Common myeloid progenitor, CD34-positive (primary cell): ENCODE data around the gene TUSC2.

Experiments
- CTCF ChIA-PET: fragments of 350-600 bp; sonication (Branson Sonifier 250); formaldehyde crosslinking; loops from one replicate; lab custom pipeline; 2021; ENCODE audit warnings: antibody characterized with exemption; lab: Charles Lee
- POLR2A ChIA-PET: fragments of 350-600 bp; sonication (Branson Sonifier 250); formaldehyde crosslinking; loops from one replicate; lab custom pipeline; 2021; ENCODE audit warnings: antibody characterized with exemption; lab: Charles Lee
- DNase-seq, 3 donors: peaks; one replicate each; pipeline versions ENCODE4 v3.0.0 to v3.0.0-alpha.2; 2013
- H3K27ac ChIP-seq, 2 experiments: 1 replicate in 1 of 2; 2 replicates in 1 of 2; pipeline ENCODE4 v1.7.0; 2013; ENCODE audit warnings: inconsistent platforms in 2 of 2, low read length in 2 of 2, mild to moderate bottlenecking in 2 of 2, low read depth in 1 of 2, moderate library complexity in 1 of 2; ENCODE audit not compliant: severe bottlenecking in 2 of 2, insufficient read depth in 1 of 2, poor library complexity in 1 of 2
- H3K27me3 ChIP-seq, 5 experiments: replicated peaks in 2 of 5; 1 replicate in 3 of 5; 2 replicates in 2 of 5; pipeline versions ENCODE4 v1.6.1 to v1.7.0; 2013; ENCODE audit warnings: low read length in 4 of 5, mild to moderate bottlenecking in 2 of 5, moderate library complexity in 2 of 5, inconsistent platforms in 1 of 5; ENCODE audit not compliant: insufficient read depth in 5 of 5, control insufficient read depth in 4 of 5
- H3K36me3 ChIP-seq, 4 experiments: 1 replicate in 2 of 4; 2 replicates in 2 of 4; pipeline versions ENCODE4 v1.6.1 to v1.7.0; 2013; ENCODE audit warnings: low read length in 3 of 4, control low read depth in 1 of 4, mild to moderate bottlenecking in 1 of 4; ENCODE audit not compliant: control insufficient read depth in 4 of 4, insufficient read depth in 4 of 4
- H3K4me1 ChIP-seq, 4 experiments: 1 replicate in 3 of 4; 2 replicates in 1 of 4; pipeline versions ENCODE4 v1.6.1 to v1.7.1; 2013; ENCODE audit warnings: low read length in 3 of 4, mild to moderate bottlenecking in 3 of 4, control low read depth in 1 of 4, inconsistent platforms in 1 of 4, moderate library complexity in 1 of 4; ENCODE audit not compliant: control insufficient read depth in 4 of 4, insufficient read depth in 4 of 4; ENCODE audit errors: control extremely low read depth in 1 of 4
- H3K4me3 ChIP-seq, 7 experiments: 1 replicate in 4 of 7; 2 replicates in 3 of 7; pipeline versions ENCODE4 v1.5.1 to v1.7.0; 2013; ENCODE audit warnings: mild to moderate bottlenecking in 7 of 7, low read length in 6 of 7, moderate library complexity in 6 of 7, inconsistent platforms in 2 of 7, low read depth in 2 of 7, control low read depth in 1 of 7; ENCODE audit not compliant: insufficient read depth in 4 of 7, control insufficient read depth in 1 of 7; ENCODE audit errors: extremely low read depth in 1 of 7
- H3K9me3 ChIP-seq, 5 experiments: 1 replicate in 4 of 5; 2 replicates in 1 of 5; pipeline versions ENCODE4 v1.6.1 to v1.7.1; 2013; ENCODE audit warnings: low read length in 4 of 5, mild to moderate bottlenecking in 2 of 5, inconsistent platforms in 1 of 5, low read depth in 1 of 5, moderate library complexity in 1 of 5; ENCODE audit not compliant: control insufficient read depth in 4 of 5, insufficient read depth in 2 of 5; ENCODE audit errors: control extremely low read depth in 1 of 5
- WGBS: methylation state at CpG from one replicate; pipeline ENCODE4 v1.1.5; 2013; ENCODE audit not compliant: insufficient coverage; 5-methylcytosine and 5-hydroxymethylcytosine counted together

The TUSC2 gene

GRCh38 chr3:50350213-50350526 lies 22.1 kb upstream of the TUSC2 start:
- Histone ChIP-seq H3K9me3 (no peaks in the 10 kb centered on the region), H3K4me1 (peaks cover 4 to 55% (median 41%) of the 10 kb centered on the region in 4 experiments), H3K36me3 (peaks cover 7 to 49% (median 35%) of the 10 kb centered on the region in 4 experiments), H3K4me3 (peak overlapping the region in 6 of 7 experiments; percentile 51 to 87 (median 85)), H3K27me3 (no peaks in the 10 kb centered on the region), H3K27ac (peak overlapping the region; percentile 29 to 79)
- CTCF ChIA-PET: interaction anchor here (1.1 to 6.2 kb wide), 8 partner anchors 11 to 223 kb away, joined by 3 to 51 read pairs (median 6); partner anchors contain the start of gene RASSF1
- WGBS: 27% methylated on average over 4 of the region's 7 CpGs
- POLR2A ChIA-PET: interaction anchor here (1.1 to 1.5 kb wide), 3 partner anchors 9 to 15 kb away, joined by 3 to 5 read pairs (median 3); no protein-coding TSS in a partner anchor
- DNase-seq: no peak

DNA sequence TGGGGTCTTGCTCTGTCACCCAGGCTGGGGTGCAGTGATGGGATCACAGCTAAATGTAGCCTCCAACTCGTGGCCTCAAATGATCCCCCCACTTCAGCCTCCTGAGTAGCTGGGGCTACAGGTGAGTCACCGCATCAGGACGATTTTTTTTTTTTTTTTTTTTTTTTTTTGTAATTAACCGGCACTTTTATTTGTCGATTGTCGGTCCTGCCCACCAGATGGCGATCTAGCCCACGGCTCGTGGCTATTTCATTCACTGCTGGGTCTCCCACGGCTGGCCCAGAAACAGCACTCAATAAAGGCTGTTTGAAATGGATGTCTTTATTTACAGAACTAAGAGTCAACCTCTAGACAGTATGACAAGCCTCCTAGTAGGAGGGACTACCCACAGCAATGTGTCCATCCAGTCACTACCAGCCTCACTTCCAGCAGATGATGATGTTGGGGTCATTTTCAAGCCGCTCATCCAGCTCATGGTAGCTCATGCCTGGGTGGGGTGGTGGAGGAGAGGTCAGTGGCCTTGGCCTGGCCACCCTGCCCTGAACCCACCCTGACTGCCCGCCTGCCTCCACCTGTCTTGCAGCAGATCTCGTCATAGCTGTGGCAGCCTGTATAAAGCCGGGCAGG lies 19.3 kb upstream of the TUSC2 start:
- CTCF ChIA-PET: interaction anchor here (0.8 to 6.2 kb wide), 24 partner anchors 9 to 268 kb away, joined by 3 to 51 read pairs (median 6); partner anchors contain the start of gene RASSF1
- peaks cover 4 to 61% (median 49%) of the 10 kb centered on the region in 4 experiments for H3K4me1 ChIP-seq
- peak; percentile 83 to 95 (median 92) for DNase-seq
- H3K36me3 ChIP-seq: peaks cover 7 to 25% (median 15%) of the 10 kb centered on the region in 4 experiments
- POLR2A ChIA-PET: interaction anchor here (0.7 to 1.3 kb wide), 2 partner anchors 9 to 13 kb away, joined by 3 to 4 read pairs; no protein-coding TSS in a partner anchor
- H3K27me3 ChIP-seq: no peaks in the 10 kb centered on the region
- H3K27ac ChIP-seq: no peak overlapping the region
- no peaks in the 10 kb centered on the region for H3K9me3 ChIP-seq
- 80% methylated on average over 5 of the region's 14 CpGs for WGBS
- H3K4me3 ChIP-seq: no peak overlapping the region

DNA sequence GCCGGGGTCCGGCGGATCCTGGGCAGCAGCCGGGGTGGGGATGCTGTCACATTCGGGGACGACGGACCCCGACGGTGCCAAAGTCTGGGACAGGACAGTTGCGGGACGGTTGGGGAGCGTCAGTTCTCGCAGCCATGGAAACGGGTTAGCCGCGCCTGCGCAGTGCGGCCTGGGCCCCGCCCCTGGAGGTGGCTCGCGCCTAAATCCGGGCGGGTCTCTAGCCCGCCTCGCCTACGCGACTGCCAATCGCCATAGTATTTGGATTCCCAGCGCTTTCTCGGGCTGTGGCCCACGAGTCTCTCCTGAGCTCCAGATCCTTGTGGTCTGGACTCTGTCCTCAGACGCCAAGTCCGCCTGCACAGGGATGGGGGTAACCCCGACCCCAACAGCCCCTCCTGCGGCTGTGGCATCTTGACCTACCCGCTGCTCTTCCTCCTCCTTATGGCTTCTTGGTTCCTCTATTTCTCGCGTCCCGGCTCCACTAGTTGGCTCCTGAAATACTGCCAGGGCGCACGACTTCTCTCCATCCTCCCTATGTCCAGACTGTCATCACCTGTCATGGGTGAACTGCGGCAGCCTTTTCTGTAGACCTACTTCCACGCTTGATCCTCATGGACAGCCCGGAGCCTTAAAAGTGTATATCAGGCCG lies 17.7 kb upstream of the TUSC2 start, which contains the start of gene ZMYND10:
Gene ZMYND10, minus strand, starts transcription at position 147 of the 649 bp plus-strand sequence. CDS start 153 bp downstream, outside the sequence.
- H3K27me3 ChIP-seq: no peaks in the 10 kb centered on the region
- peak; percentile 55 to 70 (median 63) for DNase-seq
- CTCF ChIA-PET: interaction anchor here (0.6 to 6.2 kb wide), 11 partner anchors 7 to 868 kb away, joined by 3 to 51 read pairs (median 16); partner anchors contain the start of gene RASSF1
- peaks cover 6 to 63% (median 52%) of the 10 kb centered on the region in 4 experiments for H3K4me1 ChIP-seq
- H3K36me3 ChIP-seq: peaks cover 7 to 20% (median 15%) of the 10 kb centered on the region in 4 experiments
- H3K4me3 ChIP-seq: peak within 1 kb of the TSS; percentile 8 to 80 (median 53)
- 9% methylated on average over 45 of the region's 45 CpGs for WGBS
- no peaks in the 10 kb centered on the region for H3K9me3 ChIP-seq
- H3K27ac ChIP-seq: no peak within 1 kb of the TSS
- POLR2A ChIA-PET: no interaction called here

DNA sequence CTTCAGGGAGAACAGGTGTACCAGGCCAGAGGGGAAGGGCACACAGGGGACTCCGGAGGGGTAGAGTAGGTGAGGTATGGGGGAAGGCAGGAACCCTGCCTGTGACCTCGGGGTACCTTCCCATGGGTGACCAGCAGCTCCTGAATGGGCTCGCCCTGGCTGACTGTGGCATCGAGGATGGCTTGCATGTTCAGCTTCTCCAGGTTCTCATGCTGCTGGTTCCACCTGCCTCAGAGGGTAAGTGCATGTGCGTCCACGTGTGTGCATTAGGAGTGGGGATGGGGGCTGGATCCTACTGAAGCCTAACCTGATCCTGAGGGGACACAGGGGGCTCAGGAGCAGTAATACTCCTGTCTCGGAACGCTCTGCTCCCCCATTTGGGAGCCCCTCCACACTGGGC lies 17.0 kb upstream of the TUSC2 start:
- DNase-seq: no peak
- peak overlapping the region in 5 of 7 experiments; percentile 50 to 80 (median 65) for H3K4me3 ChIP-seq
- H3K27ac ChIP-seq: no peak overlapping the region
- peaks cover 7 to 20% (median 15%) of the 10 kb centered on the region in 4 experiments for H3K36me3 ChIP-seq
- ChIA-PET CTCF (interaction anchor here (0.6 to 5.8 kb wide), 7 partner anchors 8 to 197 kb away, joined by 3 to 28 read pairs (median 5); no protein-coding TSS in a partner anchor), POLR2A (no interaction called here)
- 95% methylated on average over 7 of the region's 8 CpGs for WGBS
- peaks cover 7 to 58% (median 52%) of the 10 kb centered on the region in 4 experiments for H3K4me1 ChIP-seq
- H3K27me3 ChIP-seq: no peaks in the 10 kb centered on the region
- H3K9me3 ChIP-seq: no peaks in the 10 kb centered on the region

- peaks cover 12 to 67% (median 63%) of the 10 kb centered on the region in 4 experiments for H3K4me1 ChIP-seq
- CTCF ChIA-PET: interaction anchor here (0.6 to 5.8 kb wide), 4 partner anchors 10 to 47 kb away, joined by 3 to 28 read pairs (median 16); no protein-coding TSS in a partner anchor
- 86% methylated on average over 11 of the region's 13 CpGs for WGBS
- H3K27ac ChIP-seq: no peak overlapping the region
- no peak overlapping the region for H3K4me3 ChIP-seq
- DNase-seq: no peak
- no peaks in the 10 kb centered on the region for H3K9me3 ChIP-seq
- H3K27me3 ChIP-seq: no peaks in the 10 kb centered on the region
- peaks cover 2 to 7% (median 5%) of the 10 kb centered on the region in 4 experiments for H3K36me3 ChIP-seq
- POLR2A ChIA-PET: no interaction called here
These were observed 15.0 kb upstream of the TUSC2 start for GRCh38 chr3:50342813-50343633.

DNA sequence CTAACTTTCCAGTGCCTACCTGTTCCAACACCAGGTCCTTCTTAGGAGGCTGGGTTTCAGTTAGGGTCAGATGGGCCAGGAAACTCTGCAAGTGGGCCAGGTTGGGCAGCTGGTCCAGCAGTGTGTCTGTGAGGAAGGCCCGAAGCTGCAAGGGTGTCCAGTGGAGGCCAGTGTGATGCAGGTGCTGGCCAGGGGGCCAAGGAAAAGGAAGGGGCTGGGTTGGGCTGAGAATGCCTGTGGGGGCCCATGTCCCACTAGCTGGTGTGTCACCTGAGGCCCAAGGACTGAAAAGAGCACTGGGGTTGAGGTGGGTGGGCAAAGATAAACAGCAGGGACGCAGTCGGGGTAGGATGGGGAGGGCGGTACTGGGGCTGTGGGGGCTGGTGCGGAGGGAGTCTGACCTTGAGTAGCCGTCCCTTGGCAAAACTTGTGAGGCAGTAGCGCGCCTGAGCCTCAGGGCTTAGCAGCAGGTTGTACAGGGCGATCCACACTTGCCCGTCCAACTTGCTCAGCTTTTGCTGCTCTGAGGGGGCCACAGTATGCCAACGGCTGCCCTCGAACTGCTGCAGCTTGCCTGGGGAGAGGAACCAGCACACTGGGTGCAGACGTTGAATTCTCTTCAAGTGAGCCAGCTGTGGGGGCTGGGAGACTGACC lies 14.1 kb upstream of the TUSC2 start:
- no peak for DNase-seq
- Histone ChIP-seq H3K9me3 (no peaks in the 10 kb centered on the region), H3K27me3 (no peaks in the 10 kb centered on the region), H3K27ac (no peak overlapping the region), H3K36me3 (no peaks in the 10 kb centered on the region), H3K4me1 (peaks cover 12 to 74% (median 67%) of the 10 kb centered on the region in 4 experiments), H3K4me3 (peak overlapping the region in 1 of 7 experiments; percentile 89)
- ChIA-PET CTCF (interaction anchor here (0.8 to 3.3 kb wide), 2 partner anchors 11 to 152 kb away, joined by 3 to 18 read pairs; no protein-coding TSS in a partner anchor), POLR2A (interaction anchor here (1.8 kb wide), 1 partner anchor 13 kb away, joined by 7 read pairs; no protein-coding TSS in a partner anchor)
- WGBS: 93% methylated on average over 12 of the region's 13 CpGs
